22Rv1 (cell line): ENCODE measurements around the gene SORCS2.

Source experiments
- CTCF ChIP-seq: fragments of 450-650 bp; IDR thresholded peaks from 2 replicates; pipeline ENCODE4 v1.5.1; 2017; ENCODE audit warnings: mild to moderate bottlenecking
- ZFX ChIP-seq: fragments of 450-650 bp; IDR thresholded peaks from 2 replicates; pipeline ENCODE4 v1.6.1; 2017; ENCODE audit warnings: antibody characterized with exemption, borderline replicate concordance

DNA sequence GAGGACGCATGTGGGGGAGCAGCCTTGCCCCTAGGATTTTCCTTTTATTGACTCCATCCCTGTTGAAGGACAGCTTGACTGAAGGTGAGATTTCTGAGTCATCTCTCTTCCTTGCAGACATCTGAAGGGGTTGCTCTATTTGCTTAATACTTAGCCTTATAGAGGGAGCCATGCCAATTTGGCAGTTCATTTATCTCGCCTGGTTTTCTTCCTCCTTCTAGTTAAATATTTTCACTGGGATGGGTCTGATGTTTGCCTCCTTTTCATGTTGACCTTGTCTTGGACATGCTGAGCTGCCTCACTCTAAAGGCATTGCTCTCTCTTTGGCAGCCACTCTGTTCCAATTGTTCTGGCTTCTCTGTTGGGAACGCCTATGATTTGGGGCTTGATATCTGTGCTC is 393.4 kb downstream of the SORCS2 start:
- TF ChIP-seq CTCF, result no peak
- TF ChIP-seq ZFX, result no peak
